ENCODE measurements around the gene RPL27A.

DNA sequence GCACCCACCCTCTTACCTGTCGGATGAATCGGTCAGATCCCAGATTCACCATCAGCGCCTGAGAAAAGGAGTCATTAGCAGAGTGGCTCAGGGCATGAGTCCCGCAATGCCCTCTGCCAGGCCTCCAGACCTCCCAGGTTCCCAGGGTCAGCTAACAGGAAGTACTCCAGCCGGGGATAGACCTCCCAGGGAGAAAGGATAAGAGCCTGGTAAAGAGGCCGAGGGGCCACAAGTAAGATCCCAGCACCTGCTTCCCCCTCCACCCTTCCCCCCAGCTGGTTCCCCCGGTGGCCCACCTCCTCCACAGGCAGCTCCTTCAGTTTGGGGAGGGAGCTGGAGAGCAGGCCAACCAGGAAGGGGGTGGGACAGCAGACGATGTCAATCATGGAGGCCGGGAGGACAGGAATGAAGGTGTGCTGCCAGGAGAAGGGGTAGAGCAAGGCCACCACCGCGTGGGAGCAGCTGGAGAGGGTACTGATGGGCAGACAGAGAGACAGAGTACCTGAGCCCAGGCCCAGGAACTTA, 16.4 kb downstream of the RPL27A start:
- TF ChIP-seq, protein P1, sequence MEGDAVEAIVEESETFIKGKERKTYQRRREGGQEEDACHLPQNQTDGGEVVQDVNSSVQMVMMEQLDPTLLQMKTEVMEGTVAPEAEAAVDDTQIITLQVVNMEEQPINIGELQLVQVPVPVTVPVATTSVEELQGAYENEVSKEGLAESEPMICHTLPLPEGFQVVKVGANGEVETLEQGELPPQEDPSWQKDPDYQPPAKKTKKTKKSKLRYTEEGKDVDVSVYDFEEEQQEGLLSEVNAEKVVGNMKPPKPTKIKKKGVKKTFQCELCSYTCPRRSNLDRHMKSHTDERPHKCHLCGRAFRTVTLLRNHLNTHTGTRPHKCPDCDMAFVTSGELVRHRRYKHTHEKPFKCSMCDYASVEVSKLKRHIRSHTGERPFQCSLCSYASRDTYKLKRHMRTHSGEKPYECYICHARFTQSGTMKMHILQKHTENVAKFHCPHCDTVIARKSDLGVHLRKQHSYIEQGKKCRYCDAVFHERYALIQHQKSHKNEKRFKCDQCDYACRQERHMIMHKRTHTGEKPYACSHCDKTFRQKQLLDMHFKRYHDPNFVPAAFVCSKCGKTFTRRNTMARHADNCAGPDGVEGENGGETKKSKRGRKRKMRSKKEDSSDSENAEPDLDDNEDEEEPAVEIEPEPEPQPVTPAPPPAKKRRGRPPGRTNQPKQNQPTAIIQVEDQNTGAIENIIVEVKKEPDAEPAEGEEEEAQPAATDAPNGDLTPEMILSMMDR (IDR thresholded peaks at IDR 0.05), result no peak
- TF ChIP-seq POLR2A (IDR thresholded peaks at IDR 0.05), result no peak
